ENCODE results near the gene MAP3K5. TPM values are rescaled to one million over a fixed set of nuclear protein-coding genes. Genes with fewer than 3 reads are reported as not detected.

Gene MAP3K5
- total RNA-seq, 4 donors from 2014 or later = 18.7 to 24.1 (median 20.7) TPM

GRCh38 chr6:136749359-136749997 lies 42.8 kb downstream of the MAP3K5 start:
- intact Hi-C loops (cut with DNase I) = no loop called here
- TF ChIP-seq POLR2AphosphoS5 (IDR thresholded peaks at IDR 0.05) (no peak), POLR2A (IDR thresholded peaks at IDR 0.05; ENCODE audit: low read depth) (no peak), EP300 (IDR thresholded peaks at IDR 0.05) (no peak)
- TF ChIP-seq, protein P1, sequence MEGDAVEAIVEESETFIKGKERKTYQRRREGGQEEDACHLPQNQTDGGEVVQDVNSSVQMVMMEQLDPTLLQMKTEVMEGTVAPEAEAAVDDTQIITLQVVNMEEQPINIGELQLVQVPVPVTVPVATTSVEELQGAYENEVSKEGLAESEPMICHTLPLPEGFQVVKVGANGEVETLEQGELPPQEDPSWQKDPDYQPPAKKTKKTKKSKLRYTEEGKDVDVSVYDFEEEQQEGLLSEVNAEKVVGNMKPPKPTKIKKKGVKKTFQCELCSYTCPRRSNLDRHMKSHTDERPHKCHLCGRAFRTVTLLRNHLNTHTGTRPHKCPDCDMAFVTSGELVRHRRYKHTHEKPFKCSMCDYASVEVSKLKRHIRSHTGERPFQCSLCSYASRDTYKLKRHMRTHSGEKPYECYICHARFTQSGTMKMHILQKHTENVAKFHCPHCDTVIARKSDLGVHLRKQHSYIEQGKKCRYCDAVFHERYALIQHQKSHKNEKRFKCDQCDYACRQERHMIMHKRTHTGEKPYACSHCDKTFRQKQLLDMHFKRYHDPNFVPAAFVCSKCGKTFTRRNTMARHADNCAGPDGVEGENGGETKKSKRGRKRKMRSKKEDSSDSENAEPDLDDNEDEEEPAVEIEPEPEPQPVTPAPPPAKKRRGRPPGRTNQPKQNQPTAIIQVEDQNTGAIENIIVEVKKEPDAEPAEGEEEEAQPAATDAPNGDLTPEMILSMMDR (IDR thresholded peaks at IDR 0.05) = no peak
- WGBS = 93% methylated on average over 13 of the region's 13 CpGs
- H3K27ac ChIP-seq (replicated peaks in 1 of 4) = no peak overlapping the region
- H3K4me1 ChIP-seq = peaks cover 37 to 43% (median 40%) of the 10 kb centered on the region in 4 donors
- no peak overlapping the region for H3K4me3 ChIP-seq
- no peak for DNase-seq (ENCODE audit: extremely low spot score)
- H3K27me3 ChIP-seq = no peaks in the 10 kb centered on the region
- no peaks in the 10 kb centered on the region for H3K9me3 ChIP-seq
- H3K36me3 ChIP-seq = no peaks in the 10 kb centered on the region

GRCh38 chr6:136747507-136747906 lies 44.8 kb downstream of the MAP3K5 start:
- no peaks in the 10 kb centered on the region for H3K27me3 ChIP-seq
- H3K27ac ChIP-seq (replicated peaks in 1 of 4) = no peak overlapping the region
- no peaks in the 10 kb centered on the region for H3K9me3 ChIP-seq
- TF ChIP-seq EP300 (IDR thresholded peaks at IDR 0.05) (no peak), POLR2AphosphoS5 (IDR thresholded peaks at IDR 0.05) (no peak), POLR2A (IDR thresholded peaks at IDR 0.05; ENCODE audit: low read depth) (no peak)
- TF ChIP-seq, protein P1 (IDR thresholded peaks at IDR 0.05) = no peak
- no peaks in the 10 kb centered on the region for H3K36me3 ChIP-seq
- DNase-seq (ENCODE audit: extremely low spot score) = no peak
- H3K4me1 ChIP-seq = peaks cover 32 to 42% (median 38%) of the 10 kb centered on the region in 4 donors
- 94% methylated on average over 1 of the region's 1 CpG for WGBS
- H3K4me3 ChIP-seq = no peak overlapping the region
- intact Hi-C loops (cut with DNase I) = no loop called here

- Histone ChIP-seq H3K4me1 (peaks cover 11 to 29% (median 24%) of the 10 kb centered on the region in 4 donors), H3K27me3 (no peaks in the 10 kb centered on the region), H3K9me3 (no peaks in the 10 kb centered on the region), H3K36me3 (no peaks in the 10 kb centered on the region), H3K27ac (replicated peaks in 1 of 4) (no peak overlapping the region), H3K4me3 (peak overlapping the region in 1 of 4 donors; percentile 3)
- DNase-seq (ENCODE audit: extremely low spot score) = no peak
- intact Hi-C loops (cut with DNase I) = no loop called here
- 56% methylated on average over 6 of the region's 6 CpGs for WGBS
- TF ChIP-seq POLR2AphosphoS5 (IDR thresholded peaks at IDR 0.05) = no peak
- no peak for TF ChIP-seq EP300 (IDR thresholded peaks at IDR 0.05)
- no peak for TF ChIP-seq POLR2A (IDR thresholded peaks at IDR 0.05; ENCODE audit: low read depth)
- TF ChIP-seq, protein P1 (IDR thresholded peaks at IDR 0.05) = no peak
Measured at GRCh38 chr6:136745300-136745699, 47.0 kb downstream of the MAP3K5 start.

GRCh38 chr6:136744889-136745288 lies 47.4 kb downstream of the MAP3K5 start:
- intact Hi-C loops (cut with DNase I) = no loop called here
- Histone ChIP-seq H3K27me3 (no peaks in the 10 kb centered on the region), H3K4me3 (peak overlapping the region in 1 of 4 donors; percentile 3), H3K36me3 (no peaks in the 10 kb centered on the region), H3K27ac (replicated peaks in 1 of 4) (no peak overlapping the region), H3K9me3 (no peaks in the 10 kb centered on the region), H3K4me1 (peaks cover 7 to 30% (median 28%) of the 10 kb centered on the region in 4 donors)
- 51% methylated on average over 5 of the region's 5 CpGs for WGBS
- no peak for DNase-seq (ENCODE audit: extremely low spot score)
- TF ChIP-seq, protein P1 (IDR thresholded peaks at IDR 0.05) = no peak
- no peak for TF ChIP-seq POLR2AphosphoS5 (IDR thresholded peaks at IDR 0.05)
- no peak for TF ChIP-seq POLR2A (IDR thresholded peaks at IDR 0.05; ENCODE audit: low read depth)
- no peak for TF ChIP-seq EP300 (IDR thresholded peaks at IDR 0.05)
